ENCODE results near the gene PDCL3. TPM values are rescaled to one million over a fixed set of nuclear protein-coding genes. Genes with fewer than 3 reads are reported as not detected.

The PDCL3 gene
- total RNA-seq, 1 donor from 2014 or later = 21.6 TPM

GRCh38 chr2:100546469-100546868 lies 16.3 kb upstream of the PDCL3 start:
- Histone ChIP-seq H3K27ac (no peak overlapping the region), H3K36me3 (no peaks in the 10 kb centered on the region), H3K27me3 (no peaks in the 10 kb centered on the region), H3K4me3 (no peak overlapping the region), H3K9me3 (no peaks in the 10 kb centered on the region), H3K4me1 (no peaks in the 10 kb centered on the region)
- DNase-seq (no peak), ATAC-seq (no peak)
- TF ChIP-seq, protein P1, sequence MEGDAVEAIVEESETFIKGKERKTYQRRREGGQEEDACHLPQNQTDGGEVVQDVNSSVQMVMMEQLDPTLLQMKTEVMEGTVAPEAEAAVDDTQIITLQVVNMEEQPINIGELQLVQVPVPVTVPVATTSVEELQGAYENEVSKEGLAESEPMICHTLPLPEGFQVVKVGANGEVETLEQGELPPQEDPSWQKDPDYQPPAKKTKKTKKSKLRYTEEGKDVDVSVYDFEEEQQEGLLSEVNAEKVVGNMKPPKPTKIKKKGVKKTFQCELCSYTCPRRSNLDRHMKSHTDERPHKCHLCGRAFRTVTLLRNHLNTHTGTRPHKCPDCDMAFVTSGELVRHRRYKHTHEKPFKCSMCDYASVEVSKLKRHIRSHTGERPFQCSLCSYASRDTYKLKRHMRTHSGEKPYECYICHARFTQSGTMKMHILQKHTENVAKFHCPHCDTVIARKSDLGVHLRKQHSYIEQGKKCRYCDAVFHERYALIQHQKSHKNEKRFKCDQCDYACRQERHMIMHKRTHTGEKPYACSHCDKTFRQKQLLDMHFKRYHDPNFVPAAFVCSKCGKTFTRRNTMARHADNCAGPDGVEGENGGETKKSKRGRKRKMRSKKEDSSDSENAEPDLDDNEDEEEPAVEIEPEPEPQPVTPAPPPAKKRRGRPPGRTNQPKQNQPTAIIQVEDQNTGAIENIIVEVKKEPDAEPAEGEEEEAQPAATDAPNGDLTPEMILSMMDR (IDR thresholded peaks at IDR 0.05) = no peak
- intact Hi-C loops (cut with DNase I) = no loop called here

DNA sequence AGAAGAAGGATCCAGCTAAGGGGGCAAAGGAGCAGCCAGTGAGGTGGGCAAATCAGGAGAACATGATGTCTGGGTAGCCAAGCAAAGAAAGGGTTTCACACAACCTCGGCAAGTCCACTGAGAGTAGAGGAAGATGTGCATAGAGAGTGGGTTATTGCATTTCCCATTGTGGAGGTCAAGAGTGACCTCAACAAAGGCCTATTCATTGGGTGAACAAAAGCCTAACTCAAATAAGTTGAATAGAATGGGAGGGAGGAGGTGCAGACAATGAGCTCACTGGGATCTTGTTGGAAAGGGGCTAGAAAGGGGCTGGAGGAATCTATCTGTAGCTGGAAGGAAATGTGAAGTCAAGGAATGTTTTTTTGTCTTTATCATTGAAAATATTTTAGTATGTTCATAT lies 14.0 kb upstream of the PDCL3 start:
- Histone ChIP-seq H3K4me1 (no peaks in the 10 kb centered on the region), H3K27me3 (no peaks in the 10 kb centered on the region), H3K4me3 (no peak overlapping the region), H3K27ac (no peak overlapping the region), H3K36me3 (no peaks in the 10 kb centered on the region), H3K9me3 (no peaks in the 10 kb centered on the region)
- no peak for DNase-seq
- intact Hi-C loops (cut with DNase I) = no loop called here
- ATAC-seq = no peak
- TF ChIP-seq, protein P1 (IDR thresholded peaks at IDR 0.05) = no peak

GRCh38 chr2:100551303-100551702 lies 11.5 kb upstream of the PDCL3 start:
- no peak for ATAC-seq
- H3K9me3 ChIP-seq = no peaks in the 10 kb centered on the region
- H3K4me3 ChIP-seq = no peak overlapping the region
- H3K4me1 ChIP-seq = no peaks in the 10 kb centered on the region
- H3K36me3 ChIP-seq = no peaks in the 10 kb centered on the region
- intact Hi-C loops (cut with DNase I) = no loop called here
- no peak for DNase-seq
- H3K27ac ChIP-seq = no peak overlapping the region
- H3K27me3 ChIP-seq = no peaks in the 10 kb centered on the region
- TF ChIP-seq, protein P1 (IDR thresholded peaks at IDR 0.05) = no peak

GRCh38 chr2:100554798-100555407 lies 7.9 kb upstream of the PDCL3 start:
- peak; percentile 72 for DNase-seq
- TF ChIP-seq, protein P1 (IDR thresholded peaks at IDR 0.05) = no peak
- peak; percentile 77 for ATAC-seq

GRCh38 chr2:100556746-100557145 lies 6.0 kb upstream of the PDCL3 start:
- ATAC-seq = no peak
- DNase-seq = no peak
- Histone ChIP-seq H3K4me1 (no peaks in the 10 kb centered on the region), H3K27ac (no peak overlapping the region), H3K9me3 (no peaks in the 10 kb centered on the region), H3K4me3 (no peak overlapping the region), H3K36me3 (no peaks in the 10 kb centered on the region), H3K27me3 (no peaks in the 10 kb centered on the region)
- intact Hi-C loops (cut with DNase I) = no loop called here
- TF ChIP-seq, protein P1 (IDR thresholded peaks at IDR 0.05) = no peak

More at GRCh38 chr2:100554798-100555407, 7.9 kb upstream of the PDCL3 start:
- H3K4me3 ChIP-seq = no peak overlapping the region
- no peaks in the 10 kb centered on the region for H3K27me3 ChIP-seq
- intact Hi-C loops (cut with DNase I) = no loop called here
- H3K9me3 ChIP-seq = no peaks in the 10 kb centered on the region
- H3K4me1 ChIP-seq = no peaks in the 10 kb centered on the region
- H3K27ac ChIP-seq = no peak overlapping the region
- no peaks in the 10 kb centered on the region for H3K36me3 ChIP-seq

All from upper lobe of right lung (tissue), 1 donor.